IPS DF 19.7 (cell line): ENCODE data around the gene CAMK2D.

Experiments used
- DNase-seq: peaks from one replicate; pipeline ENCODE4 v3.0.0-alpha.2; 2013; ENCODE audit warnings: low read depth, low spot score

The CAMK2D gene

DNA sequence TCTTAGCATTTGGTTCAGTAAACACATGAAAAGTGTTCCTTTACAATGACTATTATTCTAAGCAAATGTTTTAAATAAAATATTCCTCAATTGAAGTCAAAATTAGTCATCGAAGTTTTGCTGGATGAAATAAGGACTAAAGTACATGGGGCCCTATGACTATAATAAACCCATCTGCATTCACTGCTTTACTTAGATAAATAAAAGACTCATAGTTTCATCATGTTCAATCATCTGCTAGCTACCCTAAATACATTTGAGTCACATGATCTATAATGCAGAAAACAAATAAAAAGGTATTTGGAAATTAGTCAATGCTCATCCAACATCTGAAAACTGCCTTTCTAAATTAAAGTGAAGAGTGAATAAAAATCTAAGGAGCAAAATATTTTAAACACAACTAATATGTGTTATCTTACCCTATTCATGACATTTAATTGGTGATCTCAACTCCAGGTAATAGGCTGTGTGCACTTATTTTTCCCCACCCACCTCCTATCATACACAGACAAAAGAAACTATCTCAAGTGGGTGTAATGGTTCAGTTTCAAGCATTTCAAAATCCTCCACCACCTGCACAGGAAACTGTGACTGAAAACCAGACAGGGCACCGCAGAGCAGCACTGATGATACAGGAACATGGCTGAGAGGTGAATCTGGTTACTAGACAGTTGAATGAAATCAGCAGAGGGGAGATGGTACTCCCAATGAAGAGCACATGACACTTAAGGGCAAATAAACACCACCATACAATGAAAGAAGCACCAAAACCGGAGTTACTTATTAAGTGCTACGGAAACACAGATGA, 78.6 kb downstream of the CAMK2D start:
- DNase-seq = no peak

DNA sequence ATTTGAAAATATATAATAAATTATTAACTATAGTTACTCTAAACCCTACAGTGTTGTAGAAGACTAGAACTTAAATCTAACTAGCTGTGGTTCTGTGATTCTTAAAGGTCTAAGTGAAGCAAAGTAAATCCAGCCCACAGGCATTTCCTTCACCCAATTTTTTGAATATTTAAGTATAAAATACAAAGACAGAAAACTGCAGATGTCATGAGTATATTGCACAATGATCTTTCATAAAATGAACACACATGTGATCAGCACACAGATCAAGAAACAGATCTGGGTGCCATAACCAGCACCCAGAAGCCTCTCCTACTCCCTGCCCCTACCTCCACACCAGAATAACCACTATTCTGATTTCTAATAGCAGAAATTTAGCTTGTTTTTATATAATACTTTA, 82.9 kb downstream of the CAMK2D start:
- no peak for DNase-seq

DNA sequence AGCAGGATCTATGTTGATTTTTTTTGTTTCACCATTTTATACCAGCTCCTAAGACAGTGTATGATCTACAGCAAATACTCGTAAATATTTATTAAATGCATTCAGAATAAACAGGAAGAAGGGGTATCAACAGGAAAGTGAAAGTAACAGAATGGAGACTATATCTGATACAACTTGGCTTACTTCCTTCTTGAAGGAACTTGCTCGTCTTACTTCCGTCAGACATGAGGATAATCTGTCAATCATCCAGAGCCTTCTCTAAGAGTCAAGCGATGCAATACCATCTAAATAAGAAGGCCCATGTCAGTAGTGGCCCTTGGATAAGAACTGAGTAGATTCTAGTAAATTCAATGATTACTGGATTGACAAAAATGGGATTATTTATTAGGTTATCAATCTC, 84.2 kb downstream of the CAMK2D start:
- no peak for DNase-seq

DNA sequence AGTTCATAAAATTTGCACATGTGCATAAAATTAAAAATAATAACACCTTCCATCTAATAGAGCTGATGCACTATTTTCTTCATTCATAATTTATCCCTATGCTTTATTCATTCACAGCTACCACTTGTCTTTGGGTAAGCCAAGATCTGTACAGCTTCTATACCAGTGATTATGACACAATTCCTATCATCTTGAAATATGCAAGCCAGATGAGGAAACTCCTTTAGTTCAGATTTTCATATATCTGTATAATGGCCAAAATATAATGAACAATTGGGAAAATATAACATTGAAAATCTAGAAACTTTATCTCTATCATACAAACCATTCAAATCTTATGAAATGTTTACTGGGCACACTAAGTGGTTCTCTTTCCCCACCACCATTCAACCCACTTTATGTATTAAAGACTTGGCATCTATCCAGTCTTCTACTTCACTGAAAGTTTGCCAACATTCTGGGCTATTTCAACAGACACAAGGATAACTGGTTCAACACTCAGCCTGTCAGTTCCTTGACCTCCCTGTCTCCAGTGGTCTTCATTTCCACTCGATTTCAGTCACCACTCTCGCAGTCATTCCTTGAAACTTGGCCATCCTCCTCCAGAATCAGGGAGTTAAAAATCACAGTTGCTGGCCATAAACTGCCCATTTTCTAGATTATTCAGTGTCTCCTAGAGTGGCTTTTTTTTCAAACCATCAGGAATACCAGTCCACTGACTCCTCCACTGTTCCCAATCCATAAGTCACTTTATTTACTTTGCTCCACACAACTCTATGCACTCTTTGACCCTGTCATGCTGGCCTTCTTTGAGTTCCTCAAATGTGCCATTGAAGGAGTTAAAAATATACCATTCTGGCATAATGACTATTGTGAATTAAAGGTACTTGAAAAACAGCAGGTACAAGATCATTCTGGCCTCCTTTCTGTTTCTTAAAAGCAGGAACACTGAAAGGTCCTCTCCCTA, 85.5 kb downstream of the CAMK2D start:
- no peak for DNase-seq

DNA sequence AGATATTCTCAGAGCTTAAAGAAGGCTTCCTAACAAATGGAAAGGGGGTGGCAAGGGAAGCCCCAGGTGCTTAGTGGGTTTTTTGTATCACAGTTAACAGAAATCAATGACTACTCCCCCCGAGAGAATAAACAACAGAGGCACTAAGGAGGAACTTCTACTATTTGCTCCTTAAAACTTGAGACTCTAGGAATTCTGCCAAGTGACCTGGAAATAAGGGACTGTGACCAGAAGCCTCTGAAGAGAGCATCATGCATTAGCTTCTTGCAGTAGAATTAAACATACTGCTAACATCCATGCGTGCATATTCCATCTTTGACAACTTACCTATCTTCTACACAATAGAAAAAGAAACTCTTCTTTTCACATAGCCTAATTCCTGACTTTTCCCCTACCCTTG, 86.8 kb downstream of the CAMK2D start:
- DNase-seq = no peak

DNA sequence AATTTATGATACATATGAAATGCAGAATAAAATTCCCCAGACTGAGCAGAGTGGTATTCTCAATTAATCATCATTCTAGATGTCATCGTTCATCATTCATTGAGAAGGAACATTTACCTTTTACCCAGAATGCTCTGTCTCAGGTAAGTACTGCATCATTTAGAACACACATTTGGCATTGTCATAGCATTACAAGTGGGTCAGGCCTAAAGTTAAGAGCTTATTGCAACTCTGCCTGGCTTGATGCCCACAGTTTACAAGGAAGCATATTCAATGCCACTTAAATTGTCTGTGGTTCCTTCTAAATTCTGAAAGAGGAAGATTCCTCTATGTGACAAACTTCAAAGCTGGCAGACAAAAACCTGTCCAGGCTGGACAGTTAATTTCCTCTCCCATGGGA, 87.3 kb downstream of the CAMK2D start:
- DNase-seq = no peak

DNA sequence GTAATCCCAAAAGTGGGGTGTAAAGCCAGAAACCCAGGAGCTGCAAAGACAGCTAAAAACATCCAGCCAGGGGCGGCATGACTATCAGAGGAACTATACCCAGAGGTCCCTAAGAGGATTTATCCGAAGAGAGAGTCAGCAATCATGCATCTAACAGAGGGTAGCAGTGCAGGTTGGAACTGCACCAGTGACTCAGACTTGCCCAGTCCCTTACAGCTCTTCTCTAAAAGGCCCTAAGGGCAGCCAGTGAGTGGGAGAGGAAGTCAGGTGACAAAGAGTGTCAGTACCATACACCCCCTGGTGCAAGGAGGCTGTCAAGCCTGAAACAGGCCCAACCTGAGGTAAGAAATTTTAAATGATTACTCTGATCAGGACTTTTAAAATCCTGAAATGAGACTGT, 88.1 kb downstream of the CAMK2D start:
- peak; percentile 28 for DNase-seq

DNA sequence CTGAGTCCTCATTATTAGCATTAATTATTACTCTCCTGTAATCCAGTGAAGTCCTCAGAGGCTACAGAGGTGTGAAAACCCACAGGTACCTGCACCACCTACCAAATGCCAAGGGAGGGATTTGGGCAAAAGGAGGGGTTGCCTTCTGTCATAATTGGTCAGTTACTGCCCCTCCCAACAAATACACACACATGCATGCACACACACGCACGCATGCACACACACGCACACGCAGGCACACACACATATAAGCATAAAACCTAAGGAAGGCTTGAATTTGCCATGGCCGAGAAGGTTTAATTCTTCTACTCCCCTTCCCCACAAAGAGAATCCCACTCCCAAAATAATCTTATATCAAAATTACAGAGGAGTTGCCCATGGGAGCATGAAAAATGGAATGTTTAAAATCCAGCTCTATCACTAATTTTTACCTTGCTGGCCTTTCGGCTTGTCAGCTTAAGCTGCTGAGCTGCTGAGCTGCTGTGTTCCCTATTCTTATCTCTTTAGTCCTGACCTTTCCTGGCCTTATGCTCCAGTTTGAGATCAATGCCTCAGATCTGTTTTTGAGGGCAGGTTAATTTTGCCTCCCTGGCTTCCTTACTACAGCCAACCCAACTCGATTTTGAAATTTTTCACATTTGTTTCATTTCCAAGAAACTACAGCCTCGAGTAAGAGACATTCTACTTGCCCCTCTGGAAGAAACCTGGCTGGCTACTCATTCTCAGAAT, 95.0 kb downstream of the CAMK2D start:
- no peak for DNase-seq

DNA sequence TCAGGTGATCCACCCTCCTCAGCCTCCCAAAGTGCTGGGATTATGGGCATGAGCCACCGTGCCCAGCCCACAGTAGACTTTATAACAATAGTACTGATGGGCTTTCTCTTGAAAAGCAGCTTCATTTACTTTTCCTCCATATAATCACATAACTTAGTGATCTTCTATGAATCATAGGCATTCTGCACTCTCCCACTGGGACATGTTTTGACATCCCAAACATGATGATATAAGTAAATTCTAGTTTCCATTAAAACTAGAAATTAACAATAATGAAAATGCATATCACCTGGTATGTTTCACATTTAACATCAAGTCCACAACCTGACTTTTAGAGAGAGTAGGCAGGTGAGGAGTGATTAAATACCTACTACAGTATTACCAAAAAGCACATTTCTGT, 96.5 kb downstream of the CAMK2D start:
- DNase-seq = no peak

DNA sequence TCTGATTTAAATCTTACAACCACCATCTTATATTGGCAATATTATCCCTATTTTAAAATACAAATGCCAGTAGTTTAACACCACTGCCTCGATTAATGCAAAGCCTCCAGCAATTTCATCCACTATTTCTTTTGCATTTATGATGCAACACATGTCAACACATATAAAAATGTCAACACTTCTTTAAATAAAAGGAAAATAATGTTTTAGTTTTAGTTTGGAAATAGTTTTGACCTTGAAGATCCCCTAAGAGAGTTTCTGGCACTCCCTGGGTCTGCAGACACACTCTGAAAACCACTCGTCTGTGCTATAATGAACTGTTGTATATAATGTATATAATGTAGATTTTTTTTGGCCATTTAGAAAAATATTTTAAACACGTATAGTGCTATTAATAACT, 99.0 kb downstream of the CAMK2D start:
- DNase-seq = no peak

DNA sequence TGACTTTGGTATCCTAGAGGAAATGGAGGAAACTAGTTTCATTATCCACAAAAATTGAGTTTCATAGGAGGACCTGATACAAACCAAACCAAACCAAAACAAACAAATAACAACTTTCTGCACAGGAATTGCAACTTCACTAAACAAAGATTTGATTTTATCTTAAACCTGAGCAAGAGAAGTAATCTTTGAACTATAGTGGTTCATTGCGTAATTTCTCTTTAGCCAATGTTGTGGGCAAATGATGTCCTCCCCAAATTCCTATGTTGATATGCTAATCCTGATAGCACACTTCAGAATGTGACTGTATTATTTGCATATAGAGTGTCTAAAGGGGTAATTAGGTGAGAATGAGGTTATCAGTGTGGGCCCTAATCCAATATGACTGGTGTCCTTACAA, 102.4 kb downstream of the CAMK2D start:
- DNase-seq = no peak

DNA sequence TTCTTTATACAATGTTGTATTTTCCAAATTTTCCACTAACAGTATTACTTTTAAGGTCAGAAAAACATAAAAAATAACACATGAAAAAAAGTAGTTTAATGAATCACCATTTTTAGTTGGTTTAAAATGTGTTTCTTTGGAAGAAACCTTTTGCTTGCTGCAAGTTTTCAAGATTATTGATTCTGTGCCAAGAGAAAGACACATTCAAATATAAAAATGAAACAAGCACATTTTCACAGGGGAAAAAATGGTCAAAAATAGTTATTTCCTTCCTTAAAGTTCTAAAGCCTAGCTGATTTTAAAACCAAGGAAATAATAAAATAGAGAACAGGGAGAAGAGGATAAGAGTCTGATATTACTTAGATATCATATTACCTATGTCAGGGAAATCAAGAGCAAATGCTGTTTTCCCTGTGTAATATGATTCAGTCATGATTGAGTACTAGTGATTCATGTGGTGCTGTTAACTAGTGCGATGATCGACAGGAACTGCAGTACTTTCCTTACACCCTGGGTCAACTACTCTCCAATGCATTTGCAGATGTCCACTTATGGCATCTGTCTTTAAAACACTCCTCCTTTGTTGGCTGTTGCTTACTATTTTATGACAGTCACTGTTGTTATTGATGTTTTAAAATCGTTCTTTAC, 103.8 kb downstream of the CAMK2D start:
- DNase-seq = no peak

DNA sequence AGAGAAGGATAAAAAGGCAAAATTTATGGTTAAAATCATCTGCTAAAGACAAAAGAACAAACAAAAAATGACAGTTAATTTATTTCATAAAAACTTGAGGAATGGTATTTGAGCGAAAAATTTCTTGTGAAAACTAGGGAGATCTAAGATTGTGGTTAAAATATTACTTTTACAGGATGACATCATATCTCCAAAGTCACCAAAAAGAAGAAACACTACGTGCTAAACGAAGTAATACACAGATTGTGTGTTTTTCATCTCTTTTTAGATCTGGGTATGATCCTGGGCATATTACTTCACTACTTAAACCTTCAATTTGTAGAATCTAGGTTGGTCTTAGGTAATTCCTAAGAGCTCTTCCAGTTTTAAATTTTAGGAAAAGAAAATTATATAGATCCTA, 107.7 kb downstream of the CAMK2D start:
- DNase-seq = no peak

DNA sequence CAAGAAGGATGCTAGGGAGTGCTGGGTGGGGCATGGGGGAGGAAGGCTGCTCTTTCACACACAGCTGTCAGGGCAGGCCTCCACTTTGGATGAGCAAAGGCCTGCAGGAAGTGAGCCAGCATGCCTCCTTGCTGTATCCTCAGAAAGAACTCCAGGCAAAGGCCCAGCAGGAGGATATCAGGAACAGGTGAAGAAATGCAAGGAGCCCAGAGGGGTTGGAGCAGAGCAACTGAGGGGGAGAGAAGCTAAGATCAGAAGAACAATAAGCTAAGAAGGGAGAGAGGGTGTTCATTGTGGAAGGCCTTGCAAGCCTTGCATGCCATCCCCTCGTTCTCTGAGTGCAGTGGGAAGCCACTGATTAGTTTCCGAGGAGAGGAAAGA, 115.1 kb downstream of the CAMK2D start:
- peak; percentile 78 for DNase-seq

DNA sequence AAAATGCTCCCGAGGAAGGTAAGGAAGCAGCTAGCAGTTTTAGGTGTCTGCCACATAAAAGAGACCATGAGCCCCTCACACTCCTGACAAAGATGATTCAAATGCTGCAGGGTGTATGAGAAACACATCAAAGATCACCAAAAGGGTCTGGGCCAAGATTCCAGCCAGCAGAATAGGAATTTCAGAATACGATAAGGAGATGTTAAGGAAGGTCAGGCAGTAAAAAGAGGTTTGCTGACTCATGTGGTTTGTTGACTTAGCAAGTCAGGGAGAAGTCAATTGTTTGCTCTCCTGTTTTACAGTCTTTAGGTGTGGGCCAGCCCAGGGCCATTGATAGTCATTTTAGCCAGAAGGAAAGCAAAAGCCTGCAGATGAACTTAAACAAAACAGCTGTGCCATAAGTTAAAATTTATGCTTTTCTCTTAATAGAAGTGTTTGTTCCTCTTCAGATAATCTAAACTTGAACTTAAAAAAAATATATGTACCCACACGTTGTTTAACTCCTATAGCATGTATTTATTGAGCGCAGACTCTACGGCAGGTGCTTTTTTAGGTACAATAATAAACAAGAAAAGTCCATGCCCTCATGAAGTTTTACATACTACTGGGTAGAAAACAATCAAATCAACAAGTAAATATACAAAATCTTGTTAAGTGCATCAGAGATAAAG, 115.6 kb downstream of the CAMK2D start:
- peak; percentile 56 for DNase-seq

DNA sequence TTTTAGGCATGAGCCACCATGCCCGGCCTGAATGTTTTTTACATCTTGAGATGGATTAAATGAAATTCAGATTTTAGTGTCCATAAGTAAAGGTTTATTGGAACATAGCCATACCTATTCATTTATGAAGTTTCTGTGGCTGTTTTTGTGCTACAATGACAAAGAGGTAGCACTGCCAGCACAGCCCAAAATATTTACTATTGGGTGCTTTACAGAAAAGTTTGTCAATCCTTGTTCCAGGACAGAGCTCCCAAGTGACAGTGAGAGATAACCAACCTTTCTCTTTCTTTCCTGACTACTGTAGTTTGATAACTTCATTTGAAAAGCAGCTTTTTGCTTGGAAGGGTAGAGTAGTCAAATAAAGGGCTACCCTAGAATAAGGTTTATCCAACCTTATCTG, 116.2 kb downstream of the CAMK2D start:
- no peak for DNase-seq

DNA sequence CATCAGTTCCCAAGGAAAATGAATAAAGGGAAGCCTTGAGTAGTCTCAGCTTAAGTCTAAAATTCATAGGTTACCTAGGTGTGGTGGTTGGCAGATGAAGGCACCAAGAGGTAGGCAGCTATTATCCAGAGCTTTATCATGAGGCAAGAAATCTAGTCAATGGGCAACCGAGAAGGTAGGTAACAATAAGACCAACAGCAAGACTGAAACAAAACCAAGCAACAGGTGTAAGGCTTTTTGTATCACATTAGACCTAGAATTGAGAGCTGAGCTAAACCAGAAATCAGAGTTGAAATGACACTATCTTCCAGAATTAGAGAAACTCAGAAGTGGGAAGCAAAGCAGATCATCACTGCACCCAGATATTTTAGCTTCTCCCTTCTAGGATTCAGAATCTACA, 117.1 kb downstream of the CAMK2D start:
- DNase-seq = no peak

DNA sequence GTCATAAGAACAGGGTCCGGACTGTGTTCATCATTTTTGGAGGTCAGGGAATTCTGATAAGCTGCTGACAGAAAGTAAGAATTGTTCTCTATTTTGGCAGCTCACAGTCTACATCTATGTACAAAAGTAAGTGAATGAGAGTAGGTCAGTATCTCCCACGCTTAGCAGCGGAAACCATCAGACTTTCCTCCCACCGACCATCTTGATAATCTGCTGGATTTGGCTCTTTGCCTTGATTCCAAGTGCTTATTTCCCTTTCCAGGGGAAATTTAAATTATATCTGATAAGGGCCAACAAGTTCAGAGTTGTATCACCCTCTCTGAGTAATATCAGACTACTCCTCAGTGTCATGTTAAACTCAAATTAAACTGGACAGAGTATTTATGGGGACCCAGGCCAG, 118.0 kb downstream of the CAMK2D start:
- DNase-seq = no peak

DNA sequence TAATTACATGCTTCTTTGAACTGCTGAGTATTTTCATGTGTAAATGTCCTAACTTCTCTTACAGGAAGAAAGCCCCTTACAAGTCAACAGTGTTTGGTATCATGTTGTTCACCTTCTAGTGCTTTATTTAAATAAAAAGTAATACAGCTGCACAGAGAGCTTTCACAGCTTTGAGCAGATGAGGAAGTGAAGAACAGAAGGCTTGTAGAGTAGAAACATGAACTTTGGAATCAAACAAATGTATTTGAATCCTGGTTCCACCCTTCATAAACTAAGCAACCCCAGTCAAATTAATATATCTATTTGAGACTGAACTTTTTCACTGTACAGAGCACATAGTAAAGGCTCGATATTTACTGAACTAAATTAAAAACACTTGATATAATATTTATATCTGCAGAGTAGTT, 120.5 kb downstream of the CAMK2D start:
- no peak for DNase-seq

DNA sequence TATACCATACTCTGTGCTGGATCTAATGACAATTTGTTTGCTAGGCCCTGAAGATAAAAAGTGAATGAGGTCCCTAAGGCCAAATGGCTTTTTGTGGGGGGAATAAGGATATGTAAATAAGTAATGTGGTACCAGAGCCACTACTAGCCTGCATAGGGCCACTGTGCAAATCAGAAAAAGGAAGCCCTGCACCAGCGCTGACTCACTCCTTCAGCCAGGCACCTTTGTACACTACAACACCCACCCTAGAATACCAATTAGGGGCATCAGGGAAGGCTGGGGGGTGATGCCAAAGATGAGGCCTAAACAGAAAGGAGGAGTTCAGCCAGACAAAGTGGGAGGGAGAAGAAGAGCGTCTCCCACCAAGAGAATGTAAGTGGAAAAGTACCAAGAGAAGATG, 122.2 kb downstream of the CAMK2D start:
- no peak for DNase-seq

DNA sequence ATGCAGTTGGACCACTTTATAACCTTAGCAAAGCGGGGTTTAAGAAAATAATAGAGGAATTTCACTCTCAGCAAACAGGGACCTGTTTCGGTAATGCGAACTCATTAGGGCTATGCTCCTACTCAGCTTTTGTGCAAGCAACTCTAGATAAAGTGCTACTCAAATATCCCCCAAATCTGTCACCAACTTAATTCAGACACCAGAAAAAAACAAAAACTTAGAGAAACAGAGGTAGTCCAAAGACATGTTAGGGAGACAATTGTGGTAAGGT, 123.0 kb downstream of the CAMK2D start:
- no peak for DNase-seq
